Large intestine (tissue), 3 donors: ENCODE results near the gene DAAM1. TPM values are rescaled to one million over a fixed set of nuclear protein-coding genes. Genes with fewer than 3 reads are reported as not detected.

Experiments
- DNase-seq, 2 donors: peaks; one replicate each; pipeline versions ENCODE4 v3.0.0 to v3.0.0-alpha.2; 2013
- H3K27ac ChIP-seq: one replicate; pipeline ENCODE4 v1.5.1; 2013; ENCODE audit warnings: low read length
- H3K27me3 ChIP-seq: 2 replicates; pipeline ENCODE4 v1.6.1; 2013; ENCODE audit warnings: low read length; ENCODE audit not compliant: control insufficient read depth, insufficient read depth
- H3K36me3 ChIP-seq: 2 replicates; pipeline ENCODE4 v1.6.1; 2013; ENCODE audit warnings: low read length; ENCODE audit not compliant: control insufficient read depth, insufficient read depth
- H3K4me1 ChIP-seq: one replicate; pipeline ENCODE4 v1.6.1; 2013; ENCODE audit warnings: low read length; ENCODE audit not compliant: control insufficient read depth, insufficient read depth
- H3K4me3 ChIP-seq: one replicate; pipeline ENCODE4 v1.5.1; 2013; ENCODE audit warnings: low read length
- H3K9me3 ChIP-seq: one replicate; pipeline ENCODE4 v1.6.1; 2013; ENCODE audit warnings: mild to moderate bottlenecking, low read depth, low read length, moderate library complexity; ENCODE audit not compliant: control insufficient read depth
- WGBS: methylation state at CpG from one replicate; pipeline ENCODE4 v1.1.5; 2013; ENCODE audit warnings: low lambda C conversion rate; ENCODE audit not compliant: insufficient coverage; 5-methylcytosine and 5-hydroxymethylcytosine counted together
- polyA plus RNA-seq: library from polyadenylated mRNA; unstranded; fragments of 120-200 nt; gene quantifications from one replicate; pipeline ENCODE4 v1.2.1, GENCODE V29; 2013

The DAAM1 gene
- polyA plus RNA-seq, 1 donor = 37.9 TPM

GRCh38 chr14:59370158-59370742 is 181.8 kb downstream of the DAAM1 start:
- H3K27me3 ChIP-seq = no peaks in the 10 kb centered on the region
- no peak overlapping the region for H3K27ac ChIP-seq
- no peak overlapping the region for H3K4me3 ChIP-seq
- 100% methylated on average over 1 of the region's 3 CpGs for WGBS
- no peak for DNase-seq
- peaks cover 16% of the 10 kb centered on the region for H3K4me1 ChIP-seq
- H3K9me3 ChIP-seq = no peaks in the 10 kb centered on the region
- H3K36me3 ChIP-seq = peaks cover 16% of the 10 kb centered on the region

- Histone ChIP-seq H3K9me3 (no peaks in the 10 kb centered on the region), H3K27ac (peak overlapping the region; percentile 57), H3K4me3 (no peak overlapping the region), H3K4me1 (peaks cover 19% of the 10 kb centered on the region), H3K36me3 (peaks cover 14% of the 10 kb centered on the region), H3K27me3 (no peaks in the 10 kb centered on the region)
- no CpG with 5 or more reads among the region's 2 CpGs for WGBS
- DNase-seq = peak in 1 of 2 donors; percentile 48
Observed at GRCh38 chr14:59371771-59372170, 183.3 kb downstream of the DAAM1 start.

GRCh38 chr14:59374048-59374447 is 185.6 kb downstream of the DAAM1 start:
- H3K27ac ChIP-seq = peak overlapping the region; percentile 71
- peak; percentile 31 to 80 for DNase-seq
- WGBS = 0% methylated on average over 1 of the region's 3 CpGs
- H3K9me3 ChIP-seq = no peaks in the 10 kb centered on the region
- H3K4me3 ChIP-seq = no peak overlapping the region
- peaks cover 29% of the 10 kb centered on the region for H3K4me1 ChIP-seq
- no peaks in the 10 kb centered on the region for H3K27me3 ChIP-seq
- no peaks in the 10 kb centered on the region for H3K36me3 ChIP-seq

- H3K4me1 ChIP-seq = peaks cover 29% of the 10 kb centered on the region
- 71% methylated on average over 1 of the region's 3 CpGs for WGBS
- H3K9me3 ChIP-seq = no peaks in the 10 kb centered on the region
Observed at GRCh38 chr14:59376686-59377085, 188.2 kb downstream of the DAAM1 start.

GRCh38 chr14:59377491-59377890 is 189.0 kb downstream of the DAAM1 start:
- no peaks in the 10 kb centered on the region for H3K36me3 ChIP-seq
- no peaks in the 10 kb centered on the region for H3K9me3 ChIP-seq
- no peak overlapping the region for H3K4me3 ChIP-seq
- no peak overlapping the region for H3K27ac ChIP-seq
- peaks cover 22% of the 10 kb centered on the region for H3K4me1 ChIP-seq
- no CpG with 5 or more reads among the region's 3 CpGs for WGBS
- no peaks in the 10 kb centered on the region for H3K27me3 ChIP-seq
- DNase-seq = no peak

More at GRCh38 chr14:59376686-59377085, 188.2 kb downstream of the DAAM1 start:
- no peak for DNase-seq
- H3K4me3 ChIP-seq = no peak overlapping the region
- H3K27me3 ChIP-seq = no peaks in the 10 kb centered on the region
- no peaks in the 10 kb centered on the region for H3K36me3 ChIP-seq
- no peak overlapping the region for H3K27ac ChIP-seq

- no CpG with 5 or more reads among the region's 9 CpGs for WGBS
- Histone ChIP-seq H3K27me3 (no peaks in the 10 kb centered on the region), H3K4me3 (no peak overlapping the region), H3K27ac (no peak overlapping the region), H3K36me3 (no peaks in the 10 kb centered on the region), H3K4me1 (peaks cover 22% of the 10 kb centered on the region), H3K9me3 (peaks cover 3% of the 10 kb centered on the region)
- peak in 1 of 2 donors; percentile 26 for DNase-seq
Observed at GRCh38 chr14:59377991-59378601, 189.6 kb downstream of the DAAM1 start.

GRCh38 chr14:59389936-59390335 is 201.5 kb downstream of the DAAM1 start:
- H3K27ac ChIP-seq = no peak overlapping the region
- H3K27me3 ChIP-seq = no peaks in the 10 kb centered on the region
- no peaks in the 10 kb centered on the region for H3K36me3 ChIP-seq
- no CpG with 5 or more reads among the region's 1 CpG for WGBS
- no peaks in the 10 kb centered on the region for H3K9me3 ChIP-seq
- DNase-seq = no peak
- no peaks in the 10 kb centered on the region for H3K4me1 ChIP-seq
- H3K4me3 ChIP-seq = no peak overlapping the region

GRCh38 chr14:59391388-59391787 is 202.9 kb downstream of the DAAM1 start:
- Histone ChIP-seq H3K4me3 (no peak overlapping the region), H3K36me3 (no peaks in the 10 kb centered on the region), H3K27me3 (no peaks in the 10 kb centered on the region), H3K4me1 (no peaks in the 10 kb centered on the region), H3K9me3 (no peaks in the 10 kb centered on the region), H3K27ac (no peak overlapping the region)
- WGBS = no CpG with 5 or more reads among the region's 2 CpGs
- no peak for DNase-seq

GRCh38 chr14:59394268-59394667 is 205.8 kb downstream of the DAAM1 start:
- Histone ChIP-seq H3K27me3 (no peaks in the 10 kb centered on the region), H3K9me3 (no peaks in the 10 kb centered on the region), H3K36me3 (no peaks in the 10 kb centered on the region), H3K4me3 (no peak overlapping the region), H3K4me1 (no peaks in the 10 kb centered on the region), H3K27ac (no peak overlapping the region)
- DNase-seq = no peak
- no CpG with 5 or more reads among the region's 4 CpGs for WGBS

- no peaks in the 10 kb centered on the region for H3K4me1 ChIP-seq
- H3K36me3 ChIP-seq = no peaks in the 10 kb centered on the region
- no peaks in the 10 kb centered on the region for H3K27me3 ChIP-seq
- H3K4me3 ChIP-seq = no peak overlapping the region
- WGBS = no CpG with 5 or more reads among the region's 3 CpGs
- DNase-seq = no peak
- no peaks in the 10 kb centered on the region for H3K9me3 ChIP-seq
- H3K27ac ChIP-seq = no peak overlapping the region
Observed at GRCh38 chr14:59395672-59396071, 207.2 kb downstream of the DAAM1 start.

GRCh38 chr14:59398841-59399240 is 210.4 kb downstream of the DAAM1 start:
- Histone ChIP-seq H3K4me1 (no peaks in the 10 kb centered on the region), H3K4me3 (no peak overlapping the region), H3K27ac (no peak overlapping the region), H3K36me3 (no peaks in the 10 kb centered on the region), H3K27me3 (no peaks in the 10 kb centered on the region), H3K9me3 (no peaks in the 10 kb centered on the region)
- DNase-seq = no peak
- WGBS = 70% methylated on average over 1 of the region's 1 CpG
